Endodermal cell (in vitro differentiated cells): ENCODE results near the gene PARM1. TPM values are rescaled to one million over a fixed set of nuclear protein-coding genes. Genes with fewer than 3 reads are reported as not detected.

Source experiments
- DNase-seq: peaks from one replicate; pipeline ENCODE4 v3.0.0-alpha.2; 2017
- H3K27ac ChIP-seq: 2 replicates; pipeline ENCODE4 v1.5.1; 2013; ENCODE audit warnings: mild to moderate bottlenecking, low read depth, low read length, moderate library complexity
- H3K27me3 ChIP-seq: 2 replicates; pipeline ENCODE4 v1.6.1; 2013; ENCODE audit warnings: mild to moderate bottlenecking, low read length, moderate library complexity; ENCODE audit not compliant: insufficient read depth, control insufficient read depth, poor library complexity, severe bottlenecking
- H3K36me3 ChIP-seq: 2 replicates; pipeline ENCODE4 v1.7.0; 2013; ENCODE audit warnings: mild to moderate bottlenecking, low read length, moderate library complexity; ENCODE audit not compliant: control insufficient read depth, insufficient read depth
- H3K4me1 ChIP-seq: one replicate; pipeline ENCODE4 v1.7.0; 2013; ENCODE audit warnings: low read length; ENCODE audit not compliant: control insufficient read depth, insufficient read depth
- H3K4me3 ChIP-seq: 2 replicates; pipeline ENCODE4 v1.5.1; 2013; ENCODE audit warnings: mild to moderate bottlenecking, low read length, moderate library complexity
- H3K9ac ChIP-seq: 2 replicates; pipeline ENCODE4 v1.6.1; 2013; ENCODE audit warnings: mild to moderate bottlenecking, low read length, moderate library complexity; ENCODE audit not compliant: poor library complexity, severe bottlenecking; ENCODE audit errors: extremely low read depth
- H3K9me3 ChIP-seq: 2 replicates; pipeline ENCODE4 v1.6.1; 2013; ENCODE audit warnings: mild to moderate bottlenecking, low read length, moderate library complexity; ENCODE audit not compliant: control insufficient read depth
- H3K27ac Mint-ChIP-seq: 2 replicates; pipeline ENCODE4 v1.8.0; 2020; ENCODE audit warnings: mixed read lengths
- H3K27me3 Mint-ChIP-seq: 2 replicates; pipeline ENCODE4 v1.8.0; 2021; ENCODE audit warnings: mild to moderate bottlenecking, mixed read lengths; ENCODE audit not compliant: insufficient read depth
- H3K36me3 Mint-ChIP-seq: 2 replicates; pipeline ENCODE4 v1.8.0; 2020; ENCODE audit warnings: low read depth, mixed read lengths
- H3K4me1 Mint-ChIP-seq: 2 replicates; pipeline ENCODE4 v1.8.0; 2020; ENCODE audit warnings: mixed read lengths
- H3K4me3 Mint-ChIP-seq: 2 replicates; pipeline ENCODE4 v1.8.0; 2020; ENCODE audit warnings: mild to moderate bottlenecking, moderate library complexity, mixed read lengths
- H3K9me3 Mint-ChIP-seq: 2 replicates; pipeline ENCODE4 v1.8.0; 2020; ENCODE audit warnings: mild to moderate bottlenecking, mixed read lengths
- CTCF ChIP-seq: fragments of 200-600 bp; sonication (generic); conservative IDR thresholded peaks from 2 replicates; pipeline ENCODE4 v1.5.0; 2021; ENCODE audit warnings: antibody characterized with exemption, mild to moderate bottlenecking
- WGBS, 2 experiments: methylation state at CpG; one replicate each; pipeline versions ENCODE4 v1.1.5 to v1.1.7; 2013; ENCODE audit warnings: missing lambda C conversion rate in 2 of 2, mixed read lengths in 1 of 2; ENCODE audit not compliant: insufficient coverage in 1 of 2, insufficient read length in 1 of 2; 5-methylcytosine and 5-hydroxymethylcytosine counted together
- total RNA-seq, 2 donors: library from RNA; stranded (reverse); fragmentation: NEBNext Ultra II Directional in 1 of 2; extraction: Animal tissue kit (Norgen Biotek cat#: 25700) in 1 of 2; gene quantifications; 2 replicates in 1 of 2; 3 replicates in 1 of 2; pipeline ENCODE4 v1.2.1, GENCODE V29; 2021

Gene PARM1
- total RNA-seq, 2 donors from 2014 or later, result 0.13 to 1.1 TPM

- Mint-ChIP-seq H3K9me3 (peaks cover 28% of the 10 kb centered on the region), H3K4me3 (no peak overlapping the region), H3K27me3 (no peaks in the 10 kb centered on the region), H3K27ac (no peak overlapping the region), H3K4me1 (peaks cover under 1% of the 10 kb centered on the region), H3K36me3 (peaks cover 37% of the 10 kb centered on the region)
- Histone ChIP-seq H3K9ac (no peak overlapping the region), H3K27me3 (no peaks in the 10 kb centered on the region), H3K27ac (no peak overlapping the region), H3K4me3 (no peak overlapping the region), H3K9me3 (peaks cover 13% of the 10 kb centered on the region), H3K4me1 (no peaks in the 10 kb centered on the region), H3K36me3 (no peaks in the 10 kb centered on the region)
- 90 to 100% methylated on average over 2 of the region's 2 CpGs for WGBS, 2 experiments
- DNase-seq, result no peak
- no peak for TF ChIP-seq CTCF
Observed at GRCh38 chr4:75080888-75081287, 148.0 kb downstream of the PARM1 start.

- Histone ChIP-seq H3K4me3 (no peak overlapping the region), H3K27me3 (no peaks in the 10 kb centered on the region), H3K9ac (no peak overlapping the region), H3K27ac (no peak overlapping the region), H3K36me3 (no peaks in the 10 kb centered on the region), H3K9me3 (peaks cover 13% of the 10 kb centered on the region), H3K4me1 (no peaks in the 10 kb centered on the region)
- 90 to 96% methylated on average over 1 of the region's 1 CpG for WGBS, 2 experiments
- peaks cover 28% of the 10 kb centered on the region for H3K9me3 Mint-ChIP-seq
- no peaks in the 10 kb centered on the region for H3K4me1 Mint-ChIP-seq
- H3K27ac Mint-ChIP-seq, result no peak overlapping the region
- H3K36me3 Mint-ChIP-seq, result peaks cover 42% of the 10 kb centered on the region
- TF ChIP-seq CTCF, result no peak
- DNase-seq, result no peak
- no peaks in the 10 kb centered on the region for H3K27me3 Mint-ChIP-seq
- H3K4me3 Mint-ChIP-seq, result no peak overlapping the region
Observed at GRCh38 chr4:75081561-75081960, 148.6 kb downstream of the PARM1 start.

- no peak overlapping the region for H3K27ac ChIP-seq
- 97 to 100% methylated on average over 1 of the region's 1 CpG for WGBS, 2 experiments
- no peaks in the 10 kb centered on the region for H3K27me3 ChIP-seq
- H3K9me3 Mint-ChIP-seq, result peaks cover 2% of the 10 kb centered on the region
- H3K4me1 ChIP-seq, result no peaks in the 10 kb centered on the region
- H3K36me3 ChIP-seq, result no peaks in the 10 kb centered on the region
- no peaks in the 10 kb centered on the region for H3K9me3 ChIP-seq
- H3K9ac ChIP-seq, result no peak overlapping the region
- no peaks in the 10 kb centered on the region for H3K4me1 Mint-ChIP-seq
- no peak for TF ChIP-seq CTCF
- no peak overlapping the region for H3K4me3 ChIP-seq
- peaks cover 8% of the 10 kb centered on the region for H3K36me3 Mint-ChIP-seq
- no peak overlapping the region for H3K4me3 Mint-ChIP-seq
- DNase-seq, result no peak
- H3K27ac Mint-ChIP-seq, result no peak overlapping the region
- no peaks in the 10 kb centered on the region for H3K27me3 Mint-ChIP-seq
Observed at GRCh38 chr4:75087416-75087815, 154.5 kb downstream of the PARM1 start.
